SK-N-SH (cell line): Measurements from ENCODE around the gene PRRT1B.

ENCODE experiments used
- EZH2phosphoT487 ChIP-seq: fragments of 200-600 bp; sonication (generic); IDR thresholded peaks from 2 replicates; pipeline ENCODE4 v1.6.1; 2017; ENCODE audit warnings: low read depth, mixed run types, mild to moderate bottlenecking, antibody characterized with exemption, moderate library complexity, borderline replicate concordance
- MXI1 ChIP-seq: IDR thresholded peaks from 2 replicates; pipeline ENCODE4 v1.6.1; 2012; ENCODE audit warnings: mild to moderate bottlenecking, low read depth, low read length, improper control_type of control experiment
- TF ChIP-seq, protein P1 (sequence below): fragments of 200-600 bp; sonication (generic); IDR thresholded peaks from 2 replicates; pipeline ENCODE4 v1.6.1; 2017; ENCODE audit warnings: antibody characterized with exemption, mild to moderate bottlenecking, moderate library complexity
- TF ChIP-seq, protein P2 (sequence below): IDR thresholded peaks from 2 replicates; pipeline ENCODE4 v1.6.1; 2012; ENCODE audit warnings: mild to moderate bottlenecking, low read depth, low read length, moderate library complexity
- TF ChIP-seq, protein P3 (sequence below): IDR thresholded peaks from 2 replicates; pipeline ENCODE4; 2012

DNA sequence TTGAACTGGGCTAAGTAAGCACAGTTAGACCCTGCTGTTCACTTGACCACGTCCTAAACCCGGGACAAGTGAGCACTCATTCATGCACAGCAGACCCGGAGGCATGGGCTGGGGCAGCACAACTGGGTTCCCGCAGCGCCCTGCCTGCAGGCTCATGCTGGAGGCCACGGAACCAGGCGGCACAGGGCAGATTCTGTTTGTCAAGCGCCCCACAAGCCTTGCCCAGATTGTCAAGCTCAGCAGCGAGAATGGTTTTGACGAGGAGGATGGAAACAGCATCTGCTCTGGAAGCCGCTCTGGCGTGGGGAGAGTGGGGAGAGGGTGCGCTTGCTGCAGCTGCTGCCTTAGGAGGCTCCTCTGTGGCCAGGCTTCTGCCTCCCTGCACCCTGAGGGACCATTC lies 32.7 kb downstream of the PRRT1B start:
- TF ChIP-seq, protein P1, sequence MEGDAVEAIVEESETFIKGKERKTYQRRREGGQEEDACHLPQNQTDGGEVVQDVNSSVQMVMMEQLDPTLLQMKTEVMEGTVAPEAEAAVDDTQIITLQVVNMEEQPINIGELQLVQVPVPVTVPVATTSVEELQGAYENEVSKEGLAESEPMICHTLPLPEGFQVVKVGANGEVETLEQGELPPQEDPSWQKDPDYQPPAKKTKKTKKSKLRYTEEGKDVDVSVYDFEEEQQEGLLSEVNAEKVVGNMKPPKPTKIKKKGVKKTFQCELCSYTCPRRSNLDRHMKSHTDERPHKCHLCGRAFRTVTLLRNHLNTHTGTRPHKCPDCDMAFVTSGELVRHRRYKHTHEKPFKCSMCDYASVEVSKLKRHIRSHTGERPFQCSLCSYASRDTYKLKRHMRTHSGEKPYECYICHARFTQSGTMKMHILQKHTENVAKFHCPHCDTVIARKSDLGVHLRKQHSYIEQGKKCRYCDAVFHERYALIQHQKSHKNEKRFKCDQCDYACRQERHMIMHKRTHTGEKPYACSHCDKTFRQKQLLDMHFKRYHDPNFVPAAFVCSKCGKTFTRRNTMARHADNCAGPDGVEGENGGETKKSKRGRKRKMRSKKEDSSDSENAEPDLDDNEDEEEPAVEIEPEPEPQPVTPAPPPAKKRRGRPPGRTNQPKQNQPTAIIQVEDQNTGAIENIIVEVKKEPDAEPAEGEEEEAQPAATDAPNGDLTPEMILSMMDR = no peak
- TF ChIP-seq MXI1 (no peak), EZH2phosphoT487 (no peak)
- TF ChIP-seq, protein P2, sequence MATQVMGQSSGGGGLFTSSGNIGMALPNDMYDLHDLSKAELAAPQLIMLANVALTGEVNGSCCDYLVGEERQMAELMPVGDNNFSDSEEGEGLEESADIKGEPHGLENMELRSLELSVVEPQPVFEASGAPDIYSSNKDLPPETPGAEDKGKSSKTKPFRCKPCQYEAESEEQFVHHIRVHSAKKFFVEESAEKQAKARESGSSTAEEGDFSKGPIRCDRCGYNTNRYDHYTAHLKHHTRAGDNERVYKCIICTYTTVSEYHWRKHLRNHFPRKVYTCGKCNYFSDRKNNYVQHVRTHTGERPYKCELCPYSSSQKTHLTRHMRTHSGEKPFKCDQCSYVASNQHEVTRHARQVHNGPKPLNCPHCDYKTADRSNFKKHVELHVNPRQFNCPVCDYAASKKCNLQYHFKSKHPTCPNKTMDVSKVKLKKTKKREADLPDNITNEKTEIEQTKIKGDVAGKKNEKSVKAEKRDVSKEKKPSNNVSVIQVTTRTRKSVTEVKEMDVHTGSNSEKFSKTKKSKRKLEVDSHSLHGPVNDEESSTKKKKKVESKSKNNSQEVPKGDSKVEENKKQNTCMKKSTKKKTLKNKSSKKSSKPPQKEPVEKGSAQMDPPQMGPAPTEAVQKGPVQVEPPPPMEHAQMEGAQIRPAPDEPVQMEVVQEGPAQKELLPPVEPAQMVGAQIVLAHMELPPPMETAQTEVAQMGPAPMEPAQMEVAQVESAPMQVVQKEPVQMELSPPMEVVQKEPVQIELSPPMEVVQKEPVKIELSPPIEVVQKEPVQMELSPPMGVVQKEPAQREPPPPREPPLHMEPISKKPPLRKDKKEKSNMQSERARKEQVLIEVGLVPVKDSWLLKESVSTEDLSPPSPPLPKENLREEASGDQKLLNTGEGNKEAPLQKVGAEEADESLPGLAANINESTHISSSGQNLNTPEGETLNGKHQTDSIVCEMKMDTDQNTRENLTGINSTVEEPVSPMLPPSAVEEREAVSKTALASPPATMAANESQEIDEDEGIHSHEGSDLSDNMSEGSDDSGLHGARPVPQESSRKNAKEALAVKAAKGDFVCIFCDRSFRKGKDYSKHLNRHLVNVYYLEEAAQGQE = no peak
- TF ChIP-seq, protein P3, sequence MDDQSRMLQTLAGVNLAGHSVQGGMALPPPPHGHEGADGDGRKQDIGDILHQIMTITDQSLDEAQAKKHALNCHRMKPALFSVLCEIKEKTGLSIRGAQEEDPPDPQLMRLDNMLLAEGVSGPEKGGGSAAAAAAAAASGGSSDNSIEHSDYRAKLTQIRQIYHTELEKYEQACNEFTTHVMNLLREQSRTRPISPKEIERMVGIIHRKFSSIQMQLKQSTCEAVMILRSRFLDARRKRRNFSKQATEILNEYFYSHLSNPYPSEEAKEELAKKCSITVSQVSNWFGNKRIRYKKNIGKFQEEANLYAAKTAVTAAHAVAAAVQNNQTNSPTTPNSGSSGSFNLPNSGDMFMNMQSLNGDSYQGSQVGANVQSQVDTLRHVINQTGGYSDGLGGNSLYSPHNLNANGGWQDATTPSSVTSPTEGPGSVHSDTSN = no peak
